ENCODE results near the gene CDH12.

CDH12 gene

GRCh38 chr5:21701317-21701716 is 1151.8 kb downstream of the CDH12 start:
- no peak overlapping the region for H3K27ac ChIP-seq (ENCODE audit: insufficient read depth, low read depth, low read length, poor library complexity, severe bottlenecking)
- no peaks in the 10 kb centered on the region for H3K27me3 ChIP-seq (ENCODE audit: control insufficient read depth, insufficient read depth, low read length, poor library complexity, severe bottlenecking)
- H3K4me3 ChIP-seq (ENCODE audit: insufficient read depth, low read depth, low read length): no peak overlapping the region
- H3K36me3 ChIP-seq (ENCODE audit: control insufficient read depth, insufficient read depth, low read length): no peaks in the 10 kb centered on the region
- H3K9me3 ChIP-seq (ENCODE audit: control insufficient read depth, low read length): no peaks in the 10 kb centered on the region
- H3K4me1 ChIP-seq (ENCODE audit: control insufficient read depth, insufficient read depth, low read length): no peaks in the 10 kb centered on the region
- WGBS, 2 experiments: 83 to 91% methylated on average over 2 to 3 of the region's 3 CpGs

Measured in ectodermal cell (in vitro differentiated cells).